Stimulated activated CD4-positive, alpha-beta T cell treated with anti-CD3 and anti-CD28 coated beads, Interleukin-2, amount 100 ng/mL, for 4 hours (primary cell): ENCODE results near the gene RRM1.
"Not testable (repeated sequence)": the region's sequence is repeated elsewhere in the genome, so short reads cannot be mapped to it uniquely, and the experiment has no call there.

Experiments
- DNase-seq: peaks from one replicate; pipeline ENCODE4 v3.0.0-alpha.2; 2020; ENCODE audit warnings: low read depth

Gene RRM1

GRCh38 chr11:4083198-4083597 lies 11.4 kb upstream of the RRM1 start:
- DNase-seq, result no peak

DNA sequence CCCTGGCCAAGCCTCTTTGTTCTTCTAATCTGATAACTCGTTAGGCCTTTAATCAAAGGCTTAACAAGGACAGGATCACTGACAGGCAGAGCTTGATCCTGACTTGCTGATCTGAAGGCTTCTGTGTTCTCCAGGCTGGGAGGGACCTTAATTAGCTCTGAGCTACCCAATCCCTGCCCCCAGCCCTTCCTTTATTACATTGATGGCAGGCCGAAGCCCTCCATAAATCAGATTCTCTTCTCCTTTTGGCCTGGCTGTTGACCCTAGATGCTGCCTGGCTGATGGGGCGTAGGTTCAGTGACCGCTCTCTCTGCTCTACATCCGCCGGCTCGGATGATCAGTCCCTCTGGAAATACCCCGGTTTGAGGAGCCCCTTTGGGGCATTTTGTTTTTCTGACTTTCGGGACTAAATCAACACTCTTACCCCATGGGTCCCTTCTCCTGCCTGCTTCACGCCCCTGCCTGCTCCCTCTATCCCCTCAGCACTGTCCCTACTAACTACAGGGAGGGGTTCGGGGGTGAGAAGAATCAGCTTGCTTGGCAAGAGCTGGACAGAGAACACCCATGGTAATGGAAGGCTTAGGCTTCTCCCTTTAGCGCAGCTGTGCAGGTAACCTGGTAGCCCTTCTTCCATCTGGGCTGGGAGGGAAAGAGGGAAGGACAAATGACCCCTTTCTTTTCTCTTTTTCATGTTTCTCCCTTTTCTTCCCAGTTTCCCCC lies 10.0 kb upstream of the RRM1 start:
- DNase-seq, result no peak

DNA sequence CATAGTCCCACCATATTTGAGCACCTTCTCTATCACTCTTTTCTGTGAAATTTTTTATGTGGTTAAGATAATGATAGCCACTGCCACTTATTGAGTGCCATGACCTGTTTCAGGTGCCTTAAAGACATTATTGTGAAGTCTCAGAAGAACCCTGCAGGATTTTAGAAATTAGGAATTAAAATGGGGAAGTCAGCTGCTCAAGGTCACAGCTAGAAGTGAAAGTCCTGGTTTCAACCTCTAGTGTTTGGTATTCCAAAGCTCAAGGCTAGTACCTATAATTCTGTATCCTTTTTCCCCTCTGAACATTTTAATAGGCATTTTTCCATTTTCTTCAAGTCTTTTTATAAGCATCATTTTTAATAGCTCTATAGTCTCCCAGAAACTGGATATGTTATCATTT lies 9.0 kb upstream of the RRM1 start:
- no peak for DNase-seq

DNA sequence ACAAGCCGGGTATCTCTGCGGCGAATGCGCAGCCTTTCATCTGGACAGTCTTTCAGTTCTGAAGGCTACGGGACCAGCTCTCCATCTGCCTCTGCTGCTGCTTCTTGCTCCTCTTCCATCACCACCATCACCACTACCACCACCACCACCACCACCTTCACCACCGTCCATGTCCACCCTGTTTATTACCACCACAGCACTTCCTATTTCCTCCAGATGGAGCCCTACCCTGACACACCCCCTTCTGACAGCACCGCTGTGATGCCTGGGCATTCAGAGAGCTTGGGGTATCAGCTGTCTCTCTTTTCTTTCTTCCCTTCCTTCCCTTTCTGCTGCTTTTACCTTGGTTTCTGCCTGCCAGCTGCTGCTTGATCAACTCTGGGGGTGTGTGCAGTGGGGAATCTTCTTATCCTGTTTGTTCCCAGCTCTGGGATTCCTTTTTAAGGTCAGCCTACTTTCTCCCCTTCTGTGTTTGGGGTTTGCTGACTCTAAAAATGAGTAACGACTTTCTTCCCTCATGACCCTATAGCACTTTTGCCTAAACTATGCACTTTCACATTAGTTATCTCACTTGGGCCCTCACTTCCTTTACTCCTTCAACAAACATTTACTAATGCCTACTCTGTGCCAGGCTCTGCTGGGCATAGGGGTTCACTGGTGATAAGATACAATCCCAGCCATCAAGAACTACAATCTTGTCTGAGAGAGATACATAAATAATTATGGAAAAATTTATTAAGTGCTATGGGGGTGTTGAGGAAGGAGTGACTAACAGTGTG lies 7.8 kb upstream of the RRM1 start:
- DNase-seq, result no peak

- no peak for DNase-seq
Measured at GRCh38 chr11:4087551-4087950, 7.0 kb upstream of the RRM1 start.

DNA sequence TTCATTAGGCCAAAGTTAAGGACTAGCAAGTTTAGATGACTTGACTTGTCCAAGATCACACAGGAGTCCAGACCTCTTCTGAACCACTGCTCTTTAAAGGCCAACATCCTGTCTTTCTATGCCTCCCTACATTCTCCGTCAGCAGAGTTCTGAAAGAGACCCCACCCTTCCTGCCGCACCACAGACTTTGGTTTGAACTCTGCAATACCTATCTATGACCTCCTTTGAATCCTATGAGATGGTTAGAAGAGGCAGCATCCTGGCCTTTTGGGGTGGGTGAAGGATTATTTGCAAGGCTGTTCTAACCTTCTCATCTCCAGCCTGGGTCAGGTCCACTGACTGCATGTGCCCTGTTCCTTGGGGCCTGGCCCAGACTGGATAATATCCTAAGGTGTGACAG lies 4.3 kb upstream of the RRM1 start:
- no peak for DNase-seq

- DNase-seq, result no peak
Measured at GRCh38 chr11:4092026-4092425, 2.6 kb upstream of the RRM1 start.

- no peak for DNase-seq
Measured at GRCh38 chr11:4093519-4094347, 866 bp upstream of the RRM1 start.

DNA sequence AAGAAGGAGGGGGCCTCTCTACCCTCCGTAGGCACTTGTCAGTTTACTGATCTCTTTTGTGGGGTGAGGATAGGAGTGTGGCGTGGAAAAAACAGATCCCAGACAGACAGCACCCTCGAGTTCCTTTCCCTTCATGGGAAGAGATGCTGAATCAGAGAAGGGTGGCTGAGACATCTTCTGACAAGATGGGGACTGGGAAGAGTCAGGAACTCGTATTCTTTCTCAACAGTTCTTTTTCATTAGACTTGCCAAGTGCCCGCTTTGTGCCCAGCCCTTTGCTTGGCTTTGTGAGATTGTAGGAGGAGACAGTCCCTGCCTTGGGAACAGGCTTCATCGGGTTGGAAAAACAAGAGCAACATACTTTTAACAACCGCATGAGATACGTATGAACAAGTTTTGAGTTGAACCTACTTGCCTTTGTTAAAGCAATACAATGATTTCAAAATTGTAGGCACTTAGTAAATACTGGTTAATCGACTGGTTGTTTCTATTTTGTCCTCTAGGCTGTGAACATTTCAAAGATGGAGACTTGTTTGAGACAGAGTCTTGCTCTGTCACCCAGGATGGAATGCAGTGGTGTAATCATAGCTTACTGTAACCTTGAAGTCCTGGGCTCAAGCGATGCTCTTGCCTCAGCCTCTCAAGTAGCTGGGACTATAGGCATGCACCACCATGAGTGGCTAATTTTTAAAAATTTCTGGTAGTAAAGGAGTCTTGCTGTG lies 1.1 kb downstream of the RRM1 start:
- DNase-seq, result no peak

GRCh38 chr11:4098026-4098621 lies 3.5 kb downstream of the RRM1 start:
- no peak for DNase-seq

DNA sequence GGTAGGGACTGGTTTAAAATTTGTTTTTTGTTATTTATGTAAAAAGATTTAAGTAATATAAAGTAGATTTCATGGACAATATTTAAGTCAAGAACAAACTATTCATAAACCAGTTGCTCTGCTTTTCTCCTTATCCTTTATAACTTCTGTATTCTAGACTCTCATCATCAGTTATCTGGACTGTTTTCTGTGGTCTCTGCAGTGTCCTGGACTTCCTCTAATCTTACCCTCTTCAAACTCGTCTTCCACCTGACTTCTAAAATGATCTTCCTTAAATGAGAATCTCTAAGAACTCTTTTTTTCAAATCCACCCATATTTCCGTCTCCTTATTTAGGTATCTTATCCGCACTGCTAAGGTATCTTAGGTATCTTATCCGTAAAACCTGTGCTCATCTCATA lies 8.1 kb downstream of the RRM1 start:
- no peak for DNase-seq

GRCh38 chr11:4103269-4103668 lies 8.7 kb downstream of the RRM1 start:
- DNase-seq, result no peak

DNA sequence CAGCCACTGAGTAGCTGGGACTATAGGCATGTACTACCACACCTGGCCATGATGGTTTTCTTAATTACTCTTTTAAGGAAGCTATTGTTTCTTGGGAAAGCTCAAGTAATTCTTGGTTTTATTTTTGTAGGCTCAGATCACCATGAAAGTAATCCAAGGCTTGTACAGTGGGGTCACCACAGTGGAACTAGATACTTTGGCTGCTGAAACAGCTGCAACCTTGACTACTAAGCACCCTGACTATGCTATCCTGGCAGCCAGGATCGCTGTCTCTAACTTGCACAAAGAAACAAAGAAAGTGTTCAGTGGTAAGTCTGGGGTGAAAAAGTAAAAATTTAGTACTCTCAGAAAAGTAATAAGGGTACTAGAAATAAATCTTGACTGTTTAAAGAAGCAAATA lies 11.3 kb downstream of the RRM1 start:
- DNase-seq, result no peak

DNA sequence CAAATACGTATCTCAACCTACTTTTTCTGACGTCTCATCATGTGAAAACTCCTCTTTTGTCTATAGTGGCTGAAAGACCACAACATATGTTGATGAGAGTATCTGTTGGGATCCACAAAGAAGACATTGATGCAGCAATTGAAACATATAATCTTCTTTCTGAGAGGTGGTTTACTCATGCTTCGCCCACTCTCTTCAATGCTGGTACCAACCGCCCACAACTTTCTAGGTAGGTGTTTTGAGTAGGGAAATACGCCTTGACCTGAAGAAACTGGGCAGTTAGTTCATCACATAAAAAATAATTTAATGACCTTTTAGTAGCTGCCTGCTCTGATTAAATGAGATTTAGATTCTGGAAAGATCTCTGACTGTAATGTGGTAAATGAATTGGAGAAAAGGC lies 17.2 kb downstream of the RRM1 start:
- DNase-seq, result no peak

DNA sequence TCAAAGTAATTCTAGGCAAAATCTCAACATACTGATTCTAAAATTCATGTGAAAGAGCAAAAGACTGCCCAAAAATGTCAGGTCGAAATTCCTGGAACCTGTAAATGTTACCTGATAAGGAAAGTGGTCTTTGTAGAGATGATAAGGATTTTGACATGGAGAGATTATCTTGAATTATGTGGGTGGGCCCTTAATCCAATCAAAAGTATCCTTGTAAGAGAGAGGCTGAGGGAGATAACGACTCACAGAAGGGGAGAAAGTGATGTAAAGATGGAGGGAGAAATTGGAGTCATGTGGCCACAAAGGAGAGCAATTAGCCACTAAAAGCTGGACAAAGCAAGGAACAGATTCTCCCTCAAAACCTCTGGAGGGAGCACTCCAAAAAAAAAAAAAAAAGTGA lies 20.5 kb downstream of the RRM1 start:
- DNase-seq, result no peak

DNA sequence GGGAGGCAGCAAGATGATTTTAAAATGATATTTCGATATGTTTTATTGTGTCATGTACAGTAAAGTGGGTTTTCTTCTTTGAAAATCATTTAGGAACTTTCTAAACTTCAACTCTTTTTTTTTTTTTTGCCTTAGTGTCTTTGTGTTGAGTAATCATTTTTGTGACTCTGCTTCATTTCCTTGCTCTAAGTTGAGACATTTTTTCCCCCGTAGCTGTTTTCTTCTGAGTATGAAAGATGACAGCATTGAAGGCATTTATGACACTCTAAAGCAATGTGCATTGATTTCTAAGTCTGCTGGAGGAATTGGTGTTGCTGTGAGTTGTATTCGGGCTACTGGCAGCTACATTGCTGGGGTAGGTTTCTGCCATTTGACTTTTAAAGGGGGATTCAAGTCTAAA lies 23.5 kb downstream of the RRM1 start:
- DNase-seq, result no peak

DNA sequence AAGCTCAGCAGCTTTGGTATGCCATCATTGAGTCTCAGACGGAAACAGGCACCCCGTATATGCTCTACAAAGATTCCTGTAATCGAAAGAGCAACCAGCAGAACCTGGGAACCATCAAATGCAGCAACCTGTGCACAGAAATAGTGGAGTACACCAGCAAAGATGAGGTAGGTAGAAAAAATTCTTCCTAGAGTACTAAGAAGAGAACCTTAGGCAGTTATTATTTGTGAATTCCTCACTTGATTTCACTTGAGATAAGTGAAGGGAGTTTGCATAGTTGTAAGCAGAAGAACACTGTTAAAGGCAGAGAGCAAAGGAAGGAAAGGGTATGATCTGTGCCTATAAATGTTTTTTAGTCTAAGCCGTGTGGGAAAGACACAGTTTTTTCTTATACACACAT lies 28.6 kb downstream of the RRM1 start:
- no peak for DNase-seq

DNA sequence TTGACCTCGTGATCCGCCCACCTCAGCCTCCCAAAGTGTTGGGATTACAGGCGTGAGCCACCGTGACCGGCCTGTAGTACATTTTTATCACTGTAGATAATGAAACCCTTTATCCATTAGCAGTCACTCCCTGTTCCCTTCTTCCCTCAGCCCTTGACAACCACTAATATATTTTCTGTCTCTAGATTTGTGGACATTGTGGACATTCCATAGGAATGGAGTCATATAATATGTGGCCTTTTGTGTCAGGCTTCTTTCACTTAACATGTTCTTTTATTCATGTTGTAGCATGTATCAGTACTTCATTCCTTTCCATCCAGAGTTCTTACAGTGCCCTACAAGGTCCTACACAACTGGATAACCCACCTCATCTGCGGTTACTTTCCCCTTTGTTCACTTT lies 30.5 kb downstream of the RRM1 start:
- no peak for DNase-seq

- DNase-seq, result no peak
Measured at GRCh38 chr11:4127357-4127756, 32.8 kb downstream of the RRM1 start.

- not testable (repeated sequence) for DNase-seq
Measured at GRCh38 chr11:4130219-4130618, 35.6 kb downstream of the RRM1 start.

DNA sequence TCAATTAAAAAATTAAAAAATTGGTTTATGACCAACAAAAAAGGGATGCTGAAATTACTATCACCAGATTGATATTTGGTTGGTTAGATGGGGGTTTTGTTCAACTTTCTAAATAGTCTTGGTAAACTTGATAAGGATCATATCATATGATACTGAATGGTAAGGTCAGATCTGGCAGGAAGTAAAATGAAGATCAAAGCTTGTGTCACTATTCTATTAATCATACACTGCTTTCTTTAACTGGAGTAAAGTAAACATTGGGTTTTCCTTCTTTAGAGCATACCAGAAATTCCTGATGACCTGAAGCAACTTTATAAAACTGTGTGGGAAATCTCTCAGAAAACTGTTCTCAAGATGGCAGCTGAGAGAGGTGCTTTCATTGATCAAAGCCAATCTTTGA lies 40.2 kb downstream of the RRM1 start:
- no peak for DNase-seq

GRCh38 chr11:4138497-4138896 lies 43.9 kb downstream of the RRM1 start:
- DNase-seq, result no peak
